ENCODE data around the gene DYNLT4. TPM values are rescaled to one million over a fixed set of nuclear protein-coding genes. Genes with fewer than 3 reads are reported as not detected.
A peak's percentile ranks its signal among the peaks of the same experiment; 100 is the strongest.
"Not testable (repeated sequence)": the region's sequence is repeated elsewhere in the genome, so short reads cannot be mapped to it uniquely, and the experiment has no call there.

Gene DYNLT4
- total RNA-seq, 2 donors from 2014 or later, result 0.64 TPM; not detected in 1

DNA sequence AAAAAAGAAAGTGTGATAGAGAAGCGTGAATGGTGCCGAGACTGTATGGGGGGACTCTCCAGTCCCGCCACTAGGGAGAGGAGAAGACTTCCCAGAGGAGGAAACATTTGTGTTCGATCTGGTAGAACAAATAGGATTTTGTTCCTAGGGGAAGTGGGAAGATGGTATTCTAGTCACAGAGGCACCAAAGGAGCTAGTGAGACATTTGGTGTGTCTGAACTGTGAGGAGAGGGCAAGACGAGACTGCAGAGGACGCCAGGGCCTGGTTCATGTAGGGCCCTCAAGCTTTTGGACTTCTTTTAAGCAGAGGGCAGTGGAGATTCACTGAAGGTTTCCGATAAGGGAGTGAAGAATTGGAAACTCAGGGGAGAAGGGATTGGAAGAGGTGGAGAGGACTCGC is 4.1 kb upstream of the DYNLT4 start:
- peaks cover 5% of the 10 kb centered on the region for H3K27me3 Mint-ChIP-seq (ENCODE audit: insufficient read depth)
- no peak overlapping the region for H3K9ac ChIP-seq (ENCODE audit: extremely low read depth, low read length, poor library complexity, severe bottlenecking)

DNA sequence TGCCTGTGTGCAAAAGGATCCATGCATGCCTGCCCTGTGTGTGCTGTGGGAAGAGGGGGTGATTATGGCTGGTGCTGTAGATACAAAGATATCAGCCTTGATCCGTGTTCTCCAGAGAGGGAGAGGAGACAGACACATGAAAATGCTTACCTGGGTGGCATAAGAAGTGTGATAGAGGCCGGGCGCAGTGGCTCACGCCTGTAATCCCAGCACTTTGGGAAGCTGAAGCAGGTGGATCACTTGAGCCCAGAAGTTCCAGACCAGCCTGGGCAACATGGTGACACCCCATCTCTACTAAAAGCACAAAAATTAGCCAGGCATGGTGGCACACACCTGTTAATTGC is 3.6 kb upstream of the DYNLT4 start:
- H3K27ac Mint-ChIP-seq; H3K36me3 Mint-ChIP-seq (ENCODE audit: low read depth); H3K9ac ChIP-seq (ENCODE audit: extremely low read depth, low read length, poor library complexity, severe bottlenecking); H3K4me3 ChIP-seq (ENCODE audit: low read length); DNase-seq; H3K27me3 ChIP-seq (ENCODE audit: control insufficient read depth, insufficient read depth, low read length, poor library complexity, severe bottlenecking); H3K9me3 Mint-ChIP-seq; H3K9me3 ChIP-seq (ENCODE audit: control insufficient read depth, low read length); H3K4me3 Mint-ChIP-seq; H3K27ac ChIP-seq (ENCODE audit: low read depth, low read length); H3K36me3 ChIP-seq (ENCODE audit: control insufficient read depth, insufficient read depth, low read length); H3K27me3 Mint-ChIP-seq (ENCODE audit: insufficient read depth): not testable (repeated sequence)
- peaks cover 43% of the 10 kb centered on the region for H3K4me1 Mint-ChIP-seq
- 86 to 93% methylated on average over 3 to 4 of the region's 4 CpGs for WGBS, 2 experiments (ENCODE audit: insufficient coverage in 1 of 2, insufficient read length in 1 of 2)
- peaks cover 32% of the 10 kb centered on the region for H3K4me1 ChIP-seq (ENCODE audit: control insufficient read depth, insufficient read depth, low read length)

More for the DNA sequence above, 4.1 kb upstream of the DYNLT4 start:
- peaks cover 43% of the 10 kb centered on the region for H3K4me1 Mint-ChIP-seq
- peak; percentile 35 for TF ChIP-seq CTCF (conservative IDR thresholded peaks at IDR 0.05)
- Histone ChIP-seq H3K4me1 (ENCODE audit: control insufficient read depth, insufficient read depth, low read length) (peaks cover 32% of the 10 kb centered on the region), H3K27ac (ENCODE audit: low read depth, low read length) (no peak overlapping the region), H3K4me3 (ENCODE audit: low read length) (no peak overlapping the region), H3K27me3 (ENCODE audit: control insufficient read depth, insufficient read depth, low read length, poor library complexity, severe bottlenecking) (no peaks in the 10 kb centered on the region), H3K9me3 (ENCODE audit: control insufficient read depth, low read length) (no peaks in the 10 kb centered on the region), H3K36me3 (ENCODE audit: control insufficient read depth, insufficient read depth, low read length) (peaks cover 7% of the 10 kb centered on the region)
- no peak overlapping the region for H3K27ac Mint-ChIP-seq
- H3K4me3 Mint-ChIP-seq, result no peak overlapping the region
- no peaks in the 10 kb centered on the region for H3K9me3 Mint-ChIP-seq
- peak; percentile 47 for DNase-seq
- H3K36me3 Mint-ChIP-seq (ENCODE audit: low read depth), result peaks cover 6% of the 10 kb centered on the region
- WGBS, 2 experiments (ENCODE audit: insufficient coverage in 1 of 2, insufficient read length in 1 of 2), result 87 to 88% methylated on average over 5 to 8 of the region's 8 CpGs

- peak; percentile 41 for DNase-seq
- Histone ChIP-seq H3K36me3 (ENCODE audit: control insufficient read depth, insufficient read depth, low read length) (peaks cover 7% of the 10 kb centered on the region), H3K4me3 (ENCODE audit: low read length) (no peak overlapping the region), H3K27ac (ENCODE audit: low read depth, low read length) (no peak overlapping the region), H3K9ac (ENCODE audit: extremely low read depth, low read length, poor library complexity, severe bottlenecking) (no peak overlapping the region), H3K4me1 (ENCODE audit: control insufficient read depth, insufficient read depth, low read length) (peaks cover 32% of the 10 kb centered on the region), H3K9me3 (ENCODE audit: control insufficient read depth, low read length) (no peaks in the 10 kb centered on the region), H3K27me3 (ENCODE audit: control insufficient read depth, insufficient read depth, low read length, poor library complexity, severe bottlenecking) (no peaks in the 10 kb centered on the region)
- TF ChIP-seq CTCF (conservative IDR thresholded peaks at IDR 0.05), result no peak
- WGBS, 2 experiments (ENCODE audit: insufficient coverage in 1 of 2, insufficient read length in 1 of 2), result 90 to 94% methylated on average over 5 to 12 of the region's 12 CpGs
- no peak overlapping the region for H3K27ac Mint-ChIP-seq
- H3K4me3 Mint-ChIP-seq, result no peak overlapping the region
- peaks cover 6% of the 10 kb centered on the region for H3K36me3 Mint-ChIP-seq (ENCODE audit: low read depth)
- H3K4me1 Mint-ChIP-seq, result peaks cover 38% of the 10 kb centered on the region
- H3K27me3 Mint-ChIP-seq (ENCODE audit: insufficient read depth), result peaks cover 5% of the 10 kb centered on the region
- no peaks in the 10 kb centered on the region for H3K9me3 Mint-ChIP-seq
Measured at GRCh38 chr1:44810101-44810761, 3.1 kb upstream of the DYNLT4 start.

Data from endodermal cell (in vitro differentiated cells).